Urothelium cell line (cell line): ENCODE data around the gene CLEC19A.

ENCODE experiments used
- DNase-seq: peaks from one replicate; pipeline ENCODE4 v3.0.0; 2011; ENCODE audit warnings: low spot score, mixed read lengths
- FAIRE-seq: peaks from 2 replicates; lab custom pipeline; 2011; peaks lifted over from hg19 to GRCh38; lab: Jason Lieb, UNC

Gene CLEC19A

DNA sequence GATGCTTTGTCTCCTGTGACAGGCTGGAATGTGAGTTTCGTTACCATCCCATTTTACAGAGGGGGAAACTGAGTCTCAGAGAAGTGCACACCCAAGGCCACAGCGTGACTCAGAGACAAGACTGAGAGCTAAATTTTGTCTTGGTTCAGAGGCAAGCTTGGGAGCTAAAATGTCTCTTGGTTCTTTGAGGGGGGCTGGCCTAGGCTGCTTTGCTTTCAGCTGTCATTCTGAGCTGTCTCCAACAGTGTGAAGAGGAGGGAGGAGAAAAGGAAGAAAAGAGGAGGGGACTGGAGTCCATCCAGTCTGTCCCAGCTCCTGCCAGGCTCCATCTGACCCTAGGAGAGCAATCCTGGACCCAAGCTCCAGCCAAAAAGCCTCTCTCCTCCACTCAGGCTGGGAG is at the start of gene CLEC19A:
Gene CLEC19A, plus strand, starts transcription at position 301 of the 400 bp plus-strand sequence. CDS start 121 bp downstream, outside the sequence.
- no peak for DNase-seq
- FAIRE-seq: no peak

DNA sequence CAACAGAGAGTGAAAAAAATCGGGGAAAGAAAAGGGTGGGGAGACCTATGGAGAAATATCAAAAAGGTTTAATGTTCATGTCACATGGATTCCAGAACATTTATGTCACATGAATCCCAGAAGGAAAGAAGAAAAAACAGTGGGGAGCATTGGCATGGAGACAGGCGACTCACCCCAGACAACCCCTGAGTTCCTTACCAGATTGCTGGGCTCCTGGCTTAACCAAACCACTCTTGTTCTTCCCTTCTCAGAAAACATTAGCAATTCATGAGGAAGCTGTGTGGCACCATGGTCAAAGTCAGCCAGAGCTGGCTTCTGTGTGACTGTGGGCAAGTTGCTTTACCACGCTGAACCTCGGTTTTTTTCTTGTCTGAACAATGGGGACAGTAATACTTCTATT is 49.6 kb upstream of the CLEC19A start:
- DNase-seq (no peak), FAIRE-seq (no peak)

DNA sequence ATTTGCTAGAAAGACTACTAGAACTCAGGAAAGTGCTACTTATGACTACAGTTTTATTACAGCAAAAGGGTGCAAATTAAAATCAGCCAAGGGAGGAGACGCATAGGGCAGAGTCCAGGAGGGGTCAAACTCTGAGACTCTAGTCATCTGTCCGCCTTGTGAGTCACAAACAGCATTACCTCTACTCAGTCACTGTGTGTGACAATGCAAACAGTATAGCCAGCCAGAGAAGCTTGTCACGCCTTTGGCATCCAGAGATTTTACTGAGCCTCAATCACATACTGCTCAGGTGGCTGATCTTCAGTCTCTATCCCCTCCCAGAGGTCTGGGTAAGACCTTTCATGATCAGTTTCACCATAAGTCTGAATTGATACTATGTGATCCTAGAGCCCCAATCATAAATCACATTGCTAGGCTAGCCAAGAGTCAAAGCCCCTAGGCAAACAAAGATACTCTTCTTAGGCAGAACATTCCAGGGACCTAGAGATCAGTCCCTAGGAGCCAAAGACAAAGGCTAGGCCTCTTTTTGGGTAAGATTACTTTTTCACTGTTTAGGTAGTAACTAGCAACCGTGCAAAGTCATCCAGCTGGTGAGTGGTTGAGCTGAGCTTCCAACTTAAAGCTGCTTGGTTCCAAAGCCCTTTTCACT is 48.8 kb upstream of the CLEC19A start:
- no peak for DNase-seq
- FAIRE-seq: no peak

GRCh38 chr16:19238406-19238805 is 47.1 kb upstream of the CLEC19A start:
- DNase-seq (no peak), FAIRE-seq (no peak)

GRCh38 chr16:19239511-19240155 is 45.9 kb upstream of the CLEC19A start:
- FAIRE-seq: no peak
- no peak for DNase-seq

DNA sequence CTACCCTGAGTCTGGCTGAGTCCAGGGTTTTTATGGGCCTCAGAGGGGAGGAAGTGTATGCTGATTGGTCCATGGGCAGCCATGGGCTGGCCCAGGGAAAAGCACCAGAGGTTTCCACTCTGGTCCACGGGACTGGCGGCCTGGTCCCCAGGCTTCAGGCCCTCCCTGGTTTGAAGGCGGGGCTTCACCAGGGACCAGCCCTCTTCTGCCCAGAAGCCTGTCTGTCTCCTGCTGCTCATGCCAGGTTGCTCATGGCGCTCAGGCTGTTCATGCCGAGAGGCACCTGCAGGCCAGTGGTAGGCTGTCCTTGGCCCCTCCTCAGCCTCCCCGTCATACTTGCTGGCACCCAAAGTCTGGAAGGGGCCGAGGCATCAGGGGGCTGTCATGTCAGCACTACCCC is 45.0 kb upstream of the CLEC19A start:
- no peak for FAIRE-seq
- no peak for DNase-seq

DNA sequence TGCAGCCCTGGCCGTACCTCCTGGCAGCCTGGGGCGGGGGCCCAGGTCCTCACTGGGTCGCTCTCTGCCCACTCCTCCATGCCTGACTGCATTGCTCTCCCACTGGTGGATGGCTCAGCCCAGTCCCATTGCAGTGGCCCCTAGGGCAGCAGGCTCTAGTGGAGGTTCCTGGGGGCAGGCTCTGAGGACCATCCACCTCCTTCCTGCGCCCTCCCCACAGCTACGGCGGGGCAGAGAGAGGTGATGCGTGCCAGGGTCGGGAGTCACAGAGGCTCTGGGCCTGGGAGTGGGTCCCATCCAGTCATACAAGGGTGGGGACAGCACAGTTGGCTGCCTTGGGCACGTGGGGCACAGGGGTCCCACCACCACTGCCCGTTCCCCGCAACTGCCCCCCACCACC is 44.0 kb upstream of the CLEC19A start:
- FAIRE-seq (no peak), DNase-seq (no peak)

GRCh38 chr16:19242186-19242585 is 43.3 kb upstream of the CLEC19A start:
- no peak for FAIRE-seq

DNA sequence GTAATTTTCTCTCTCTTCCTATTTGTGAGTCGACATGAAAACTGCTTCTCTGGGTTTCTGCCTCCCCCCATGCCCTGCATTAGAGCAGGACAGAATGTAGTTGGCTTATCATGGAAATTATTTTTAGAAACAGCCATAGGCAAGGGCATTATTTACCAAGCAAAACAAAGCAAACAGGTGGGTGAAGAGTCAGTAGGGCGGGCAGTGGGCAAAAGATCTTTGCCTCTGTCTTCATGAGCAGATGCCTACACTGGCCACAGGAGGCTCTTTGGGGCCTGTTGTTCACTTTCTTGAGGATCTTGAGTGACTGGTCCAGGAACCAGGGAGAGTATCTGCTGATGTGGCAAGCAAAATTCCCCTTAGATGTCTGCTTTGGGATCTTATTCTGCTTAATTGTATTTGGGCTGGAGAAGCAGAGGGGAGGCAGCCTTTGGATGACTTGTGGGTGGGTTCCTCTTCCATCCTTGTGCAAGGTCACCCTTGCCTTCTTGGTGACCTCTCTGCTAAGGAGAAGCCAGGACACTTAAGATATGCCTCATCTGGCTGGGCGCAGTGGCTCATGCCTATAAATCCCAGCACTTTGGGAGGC is 42.5 kb upstream of the CLEC19A start:
- FAIRE-seq (no peak), DNase-seq (no peak)

More at GRCh38 chr16:19242186-19242585, 43.3 kb upstream of the CLEC19A start:
- DNase-seq: no peak

DNA sequence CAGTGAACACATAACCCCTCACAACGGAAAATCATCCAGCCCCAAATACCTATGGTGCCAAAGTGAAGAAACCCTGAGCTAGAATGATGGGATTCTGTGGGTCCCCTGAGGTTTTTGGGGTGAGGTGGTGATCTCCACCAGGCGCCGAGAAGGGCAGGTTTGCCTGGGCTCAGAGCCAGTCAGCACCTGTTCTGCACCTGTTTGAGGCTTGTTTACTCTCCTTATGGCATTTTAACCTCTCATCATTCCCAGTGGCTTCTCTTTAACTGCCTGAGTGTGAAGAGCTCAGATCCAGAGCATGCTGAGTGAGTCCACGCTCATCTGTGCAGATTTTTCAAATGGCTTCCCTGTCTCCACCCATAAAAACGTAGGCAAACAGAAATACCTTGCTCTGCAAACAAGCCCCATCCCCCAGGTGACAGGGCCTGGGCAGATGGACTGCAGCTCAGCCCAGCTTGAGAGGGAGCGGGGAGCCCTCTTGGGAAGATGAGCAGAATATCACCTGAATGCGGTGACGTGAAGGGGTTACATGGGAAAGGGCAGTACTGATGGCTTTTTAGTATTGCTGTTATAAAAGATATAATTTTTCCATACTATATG is 40.1 kb upstream of the CLEC19A start:
- no peak for FAIRE-seq
- DNase-seq: no peak

- FAIRE-seq: no peak
These were observed 32.6 kb upstream of the CLEC19A start for GRCh38 chr16:19252904-19253303.

GRCh38 chr16:19254611-19255010 is 30.9 kb upstream of the CLEC19A start:
- DNase-seq: no peak
- no peak for FAIRE-seq

More at GRCh38 chr16:19252904-19253303, 32.6 kb upstream of the CLEC19A start:
- no peak for DNase-seq

GRCh38 chr16:19264123-19264673 is 21.3 kb upstream of the CLEC19A start:
- no peak for FAIRE-seq

DNA sequence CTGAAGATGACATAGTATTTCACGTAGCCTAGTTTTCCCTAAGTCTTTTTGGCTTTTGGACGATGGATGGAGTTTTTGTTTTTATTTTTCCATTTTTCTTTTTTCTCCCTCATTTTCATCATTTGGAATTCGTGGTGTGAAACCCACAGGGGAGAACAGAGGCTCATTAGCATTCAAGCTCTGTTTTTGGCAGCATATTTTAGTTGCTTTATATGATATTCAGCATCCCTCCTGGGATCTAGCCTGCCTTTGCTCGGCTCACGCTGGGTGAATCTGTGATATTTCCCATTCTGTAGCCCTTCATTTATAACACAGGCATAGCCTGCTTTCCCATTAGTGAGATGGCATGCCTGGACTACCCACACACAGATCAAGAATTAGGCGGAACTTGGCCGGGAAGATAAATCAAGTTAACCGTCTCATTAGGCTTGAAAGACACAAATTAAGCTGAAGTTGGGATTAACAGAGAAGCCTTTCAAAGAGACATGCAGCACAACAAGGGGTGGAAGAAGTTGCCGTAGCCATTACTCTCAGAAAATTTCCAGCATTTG is 20.1 kb upstream of the CLEC19A start:
- no peak for DNase-seq
- no peak for FAIRE-seq

More at GRCh38 chr16:19264123-19264673, 21.3 kb upstream of the CLEC19A start:
- no peak for DNase-seq

- DNase-seq (no peak), FAIRE-seq (no peak)
These were observed 18.8 kb upstream of the CLEC19A start for GRCh38 chr16:19266774-19267173.

- DNase-seq (no peak), FAIRE-seq (no peak)
These were observed 16.4 kb upstream of the CLEC19A start for GRCh38 chr16:19269098-19269497.

GRCh38 chr16:19274165-19274797 is 11.2 kb upstream of the CLEC19A start:
- FAIRE-seq (no peak), DNase-seq (no peak)

DNA sequence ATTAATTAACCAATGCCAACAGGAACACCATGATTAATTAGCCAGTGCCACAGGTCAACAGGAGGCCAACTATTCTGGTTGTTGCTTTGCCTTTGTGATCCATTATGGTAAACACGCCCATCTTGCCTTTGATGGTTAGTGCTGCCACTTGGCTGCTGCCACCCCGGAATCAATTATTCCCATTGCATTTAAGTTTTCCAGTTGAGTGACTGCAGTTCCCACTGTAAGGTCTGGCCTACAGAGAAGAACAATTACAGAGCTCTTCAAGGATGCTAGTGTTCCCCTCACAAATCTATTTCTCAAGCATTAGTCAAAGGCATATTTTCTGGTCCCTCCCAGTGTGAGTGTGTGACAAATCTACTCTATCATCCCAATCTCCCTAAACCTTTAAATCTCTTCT is 7.1 kb upstream of the CLEC19A start:
- DNase-seq (no peak), FAIRE-seq (no peak)

GRCh38 chr16:19281246-19281645 is 4.3 kb upstream of the CLEC19A start:
- DNase-seq: no peak
- FAIRE-seq: no peak

DNA sequence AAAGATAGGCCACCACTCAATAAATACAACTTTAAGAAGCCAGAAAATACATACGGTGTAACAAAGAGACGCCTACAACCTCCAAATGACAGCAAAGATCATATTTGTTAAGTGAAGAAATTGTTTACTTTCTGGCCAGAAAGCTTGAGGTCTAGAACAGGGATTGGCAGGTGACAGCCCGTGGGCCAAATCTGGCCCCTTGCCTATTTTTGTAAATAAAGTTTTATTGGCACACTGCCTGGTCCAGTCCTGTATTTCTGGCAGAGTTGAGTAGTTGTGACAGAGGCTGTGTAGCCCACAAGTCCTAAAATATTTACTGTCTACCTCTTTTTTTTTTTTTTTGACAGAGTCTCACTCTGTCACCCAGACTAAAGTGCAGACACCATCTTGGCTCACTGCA is 3.4 kb upstream of the CLEC19A start:
- no peak for DNase-seq
- FAIRE-seq: no peak

DNA sequence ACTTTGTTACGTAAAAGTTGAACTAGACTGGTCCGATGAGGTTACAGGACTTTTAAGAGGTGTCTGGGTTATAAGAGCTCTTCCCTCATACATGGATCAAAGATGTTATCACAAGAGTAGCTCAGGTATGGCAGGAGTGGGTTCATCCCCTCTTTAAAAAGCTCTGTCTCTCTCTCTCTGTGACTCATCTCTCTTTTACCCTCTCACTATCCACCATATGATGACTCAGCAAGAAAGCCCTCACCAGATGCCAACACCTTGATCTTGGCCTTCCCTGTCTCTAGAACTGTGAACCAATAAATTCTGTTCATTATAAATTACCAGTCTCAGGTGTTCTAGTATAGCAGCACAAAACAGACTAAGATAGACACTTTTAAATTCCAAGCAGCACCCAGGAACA is 1.9 kb upstream of the CLEC19A start:
- DNase-seq (peak; percentile 38), FAIRE-seq (no peak)
